Natural killer cell treated with Interleukin-12 subunit alpha and Interleukin-12 subunit beta and Interleukin-15 and Interleukin-18, amount 100 ng/mL, for 72 hours (primary cell): Measurements from ENCODE around the gene HIGD1A. TPM values are rescaled to one million over a fixed set of nuclear protein-coding genes. Genes with fewer than 3 reads are reported as not detected.
A peak's percentile ranks its signal among the peaks of the same experiment; 100 is the strongest.

Source experiments
- ATAC-seq, 2 donors: fragments of 150-1000 bp; cut with Tn5 transposase in 1 of 2; sonication (Bioruptor Pico), chemical (Tn5 transposase) in 1 of 2; 2 replicates each; pipeline ENCODE4 v1.10.0; 2021
- DNase-seq: peaks from one replicate; pipeline ENCODE4 v3.0.0; 2022; ENCODE audit warnings: low spot score
- H3K27ac Mint-ChIP-seq, 2 donors: 1 replicate in 1 of 2; 2 replicates in 1 of 2; pipeline ENCODE4 v1.8.0; 2022; ENCODE audit warnings: mixed read lengths in 2 of 2, mild to moderate bottlenecking in 1 of 2, moderate library complexity in 1 of 2
- H3K27me3 Mint-ChIP-seq, 2 donors: 1 replicate in 1 of 2; 2 replicates in 1 of 2; pipeline ENCODE4 v1.8.0; 2022; ENCODE audit warnings: mixed read lengths in 2 of 2
- H3K36me3 Mint-ChIP-seq: one replicate; pipeline ENCODE4 v1.8.0; 2022; ENCODE audit warnings: mixed read lengths
- H3K4me1 Mint-ChIP-seq, 2 donors: 1 replicate in 1 of 2; 2 replicates in 1 of 2; pipeline ENCODE4 v1.8.0; 2022; ENCODE audit warnings: low read depth in 2 of 2, mixed read lengths in 2 of 2, mild to moderate bottlenecking in 1 of 2
- H3K4me3 Mint-ChIP-seq: one replicate; pipeline ENCODE4 v1.8.0; 2022; ENCODE audit warnings: mixed read lengths
- H3K9me3 Mint-ChIP-seq: 2 replicates; pipeline ENCODE4 v1.8.0; 2022; ENCODE audit warnings: mixed read lengths
- total RNA-seq, 2 donors: library from RNA; stranded (reverse); gene quantifications; one replicate each; pipeline ENCODE4 v1.2.3, GENCODE V29; 2022

HIGD1A gene
- total RNA-seq, 2 donors from 2014 or later, result 60.0 to 78.4 TPM

GRCh38 chr3:42736531-42736930 lies 67.8 kb downstream of the HIGD1A start:
- Mint-ChIP-seq H3K27ac (no peak overlapping the region), H3K27me3 (peaks cover 0 to 3% of the 10 kb centered on the region in 2 donors)

GRCh38 chr3:42736081-42736480 lies 68.2 kb downstream of the HIGD1A start:
- H3K27ac Mint-ChIP-seq, result no peak overlapping the region
- no peaks in the 10 kb centered on the region for H3K36me3 Mint-ChIP-seq
- DNase-seq (no peak), ATAC-seq (no peak)
- H3K4me3 Mint-ChIP-seq, result no peak overlapping the region
- H3K4me1 Mint-ChIP-seq, result no peaks in the 10 kb centered on the region
- H3K27me3 Mint-ChIP-seq, result peaks cover 0 to 3% of the 10 kb centered on the region in 2 donors
- H3K9me3 Mint-ChIP-seq, result no peaks in the 10 kb centered on the region

More at GRCh38 chr3:42736531-42736930, 67.8 kb downstream of the HIGD1A start:
- H3K36me3 Mint-ChIP-seq, result no peaks in the 10 kb centered on the region
- H3K9me3 Mint-ChIP-seq, result no peaks in the 10 kb centered on the region
- DNase-seq, result no peak
- no peak overlapping the region for H3K4me3 Mint-ChIP-seq
- ATAC-seq, result no peak
- no peaks in the 10 kb centered on the region for H3K4me1 Mint-ChIP-seq

GRCh38 chr3:42735615-42736014 lies 68.7 kb downstream of the HIGD1A start:
- H3K27me3 Mint-ChIP-seq, result peaks cover 0 to 3% of the 10 kb centered on the region in 2 donors
- H3K4me1 Mint-ChIP-seq, result no peaks in the 10 kb centered on the region
- ATAC-seq (no peak), DNase-seq (no peak)
- peak overlapping the region in 1 of 2 donors; percentile 26 for H3K27ac Mint-ChIP-seq
- H3K4me3 Mint-ChIP-seq, result no peak overlapping the region
- H3K36me3 Mint-ChIP-seq, result no peaks in the 10 kb centered on the region
- H3K9me3 Mint-ChIP-seq, result no peaks in the 10 kb centered on the region

- no peaks in the 10 kb centered on the region for H3K36me3 Mint-ChIP-seq
- peaks cover 0 to 3% of the 10 kb centered on the region in 2 donors for H3K27me3 Mint-ChIP-seq
- H3K4me3 Mint-ChIP-seq, result no peak overlapping the region
- DNase-seq, result no peak
- peak; percentile 21 to 29 for ATAC-seq
- no peaks in the 10 kb centered on the region for H3K4me1 Mint-ChIP-seq
- H3K9me3 Mint-ChIP-seq, result no peaks in the 10 kb centered on the region
- peak overlapping the region in 1 of 2 donors; percentile 26 for H3K27ac Mint-ChIP-seq
These were observed 69.3 kb downstream of the HIGD1A start for GRCh38 chr3:42735019-42735418.

- ATAC-seq, result peak in 1 of 2 donors; percentile 18
- H3K9me3 Mint-ChIP-seq, result no peaks in the 10 kb centered on the region
- H3K27ac Mint-ChIP-seq, result no peak overlapping the region
- no peak for DNase-seq
- no peak overlapping the region for H3K4me3 Mint-ChIP-seq
- H3K27me3 Mint-ChIP-seq, result peaks cover 0 to 3% of the 10 kb centered on the region in 2 donors
- no peaks in the 10 kb centered on the region for H3K4me1 Mint-ChIP-seq
- H3K36me3 Mint-ChIP-seq, result no peaks in the 10 kb centered on the region
These were observed 69.9 kb downstream of the HIGD1A start for GRCh38 chr3:42734263-42734860.

- H3K36me3 Mint-ChIP-seq, result no peaks in the 10 kb centered on the region
- ATAC-seq (no peak), DNase-seq (no peak)
- H3K4me3 Mint-ChIP-seq, result no peak overlapping the region
- no peaks in the 10 kb centered on the region for H3K4me1 Mint-ChIP-seq
- no peak overlapping the region for H3K27ac Mint-ChIP-seq
- peaks cover 0 to 3% of the 10 kb centered on the region in 2 donors for H3K27me3 Mint-ChIP-seq
- no peaks in the 10 kb centered on the region for H3K9me3 Mint-ChIP-seq
These were observed 70.6 kb downstream of the HIGD1A start for GRCh38 chr3:42733501-42734262.

Other genes with a start within 250 kb of the HIGD1A start
- gene SEC22C, start 222.5 kb downstream of the HIGD1A start, total RNA-seq, result 10 to 100 TPM; 47.1 to 49.7 TPM
- gene SS18L2, start 213.6 kb downstream of the HIGD1A start, total RNA-seq, result 10 to 100 TPM; 48.5 to 51.5 TPM
- gene NKTR, start 203.8 kb downstream of the HIGD1A start, total RNA-seq, result 100 to 1,000 TPM in 1 of 2 donors, 10 to 100 TPM in 1; 85.4 to 145 TPM
- gene ZBTB47, start 150.8 kb downstream of the HIGD1A start, total RNA-seq, result 1 to 10 TPM; 1.9 to 2.7 TPM
- not detected for gene KLHL40, start 119.0 kb downstream of the HIGD1A start, total RNA-seq
- not detected for gene HHATL, start 101.7 kb downstream of the HIGD1A start, total RNA-seq
- gene CCDC13, start 31.2 kb downstream of the HIGD1A start, total RNA-seq, result 1 to 10 TPM; 1.0 to 1.2 TPM
- 10 to 100 TPM in 1 of 2 donors, 1 to 10 TPM in 1; 2.3 to 11.5 TPM for gene ACKR2, start 5.0 kb upstream of the HIGD1A start, total RNA-seq
- gene CYP8B1, start 71.4 kb upstream of the HIGD1A start, total RNA-seq, result under 1 TPM in 1 of 2 donors, not detected in 1; 0.14 TPM
- gene ZNF662, start 101.7 kb upstream of the HIGD1A start, total RNA-seq, result under 1 TPM; 0.36 to 0.42 TPM
- under 1 TPM in 1 of 2 donors, not detected in 1; 0.29 TPM for gene GASK1A, start 174.8 kb upstream of the HIGD1A start, total RNA-seq